ENCODE results near the gene PAX5. TPM values are rescaled to one million over a fixed set of nuclear protein-coding genes. Genes with fewer than 3 reads are reported as not detected.
A peak's percentile ranks its signal among the peaks of the same experiment; 100 is the strongest.

The PAX5 gene
- total RNA-seq, 2 donors from 2014 or later, result 0.52 TPM; not detected in 1

DNA sequence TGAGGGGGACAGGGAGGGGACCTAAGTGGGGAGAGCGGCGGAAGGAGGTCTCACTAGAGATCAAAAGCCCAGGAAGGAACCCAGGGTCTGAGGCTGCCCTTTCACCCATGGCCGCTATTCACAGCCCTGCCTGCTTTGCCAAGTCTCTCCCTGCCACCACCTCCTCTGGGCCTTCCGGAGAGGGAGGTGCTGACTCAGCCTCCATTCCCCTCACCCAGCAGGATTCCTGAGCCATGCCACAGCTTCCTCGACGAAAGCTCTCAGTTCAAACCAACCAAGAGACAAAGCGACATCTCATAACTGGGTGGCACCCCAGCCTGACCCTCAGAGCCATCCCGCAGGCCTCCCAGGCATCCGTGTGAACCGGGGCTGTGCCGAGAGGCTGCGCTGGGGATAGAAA is 36.7 kb downstream of the PAX5 start:
- Histone ChIP-seq H3K4me3 (no peak overlapping the region), H3K27me3 (peaks cover 0 to 6% of the 10 kb centered on the region in 2 donors), H3K4me1 (peaks cover 3% of the 10 kb centered on the region), H3K27ac (no peak overlapping the region), H3K9me3 (no peaks in the 10 kb centered on the region), H3K36me3 (replicated peaks in 1 of 2; ENCODE audit: insufficient read depth in 1 of 2, low read depth in 2 of 2) (no peaks in the 10 kb centered on the region)
- intact Hi-C loops (cut with DNase I), result loop anchor here (10.0 kb wide), 1 partner anchor 123 kb away; no protein-coding TSS in a partner anchor
- WGBS, 2 donors, result 78 to 82% methylated on average over 7 to 12 of the region's 12 CpGs
- TF ChIP-seq CTCF (IDR thresholded peaks at IDR 0.05) (no peak), POLR2A (IDR thresholded peaks at IDR 0.05) (no peak)
- ATAC-seq (no peak), DNase-seq (no peak)

DNA sequence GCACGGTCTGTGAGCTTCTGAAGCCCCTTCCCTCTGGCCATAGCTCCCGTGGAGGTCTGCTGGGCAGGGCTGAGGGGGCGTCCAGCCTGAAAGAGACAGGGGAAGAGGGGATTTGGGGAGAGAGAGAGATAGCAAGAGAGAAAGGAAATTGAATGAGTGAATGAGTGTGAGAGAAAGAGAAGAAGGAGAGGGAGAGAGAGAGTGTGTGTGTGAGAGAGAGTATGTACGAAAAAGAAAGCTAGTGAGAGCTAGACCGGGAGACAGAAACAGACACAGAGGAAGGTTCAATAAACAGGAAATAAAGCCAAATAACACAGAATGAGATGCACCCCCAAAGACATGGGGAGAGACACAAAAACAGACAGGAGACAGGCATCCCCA is 37.4 kb downstream of the PAX5 start:
- no peaks in the 10 kb centered on the region for H3K36me3 ChIP-seq (replicated peaks in 1 of 2; ENCODE audit: insufficient read depth in 1 of 2, low read depth in 2 of 2)
- 58 to 67% methylated on average over 5 of the region's 5 CpGs for WGBS, 2 donors
- DNase-seq (no peak), ATAC-seq (no peak)
- H3K4me1 ChIP-seq, result no peaks in the 10 kb centered on the region
- TF ChIP-seq POLR2A (IDR thresholded peaks at IDR 0.05) (no peak), CTCF (IDR thresholded peaks at IDR 0.05) (no peak)
- H3K27me3 ChIP-seq, result no peaks in the 10 kb centered on the region
- intact Hi-C loops (cut with DNase I), result loop anchor here (10.0 kb wide), 1 partner anchor 122 kb away; no protein-coding TSS in a partner anchor
- H3K4me3 ChIP-seq, result no peak overlapping the region
- no peak overlapping the region for H3K27ac ChIP-seq
- no peaks in the 10 kb centered on the region for H3K9me3 ChIP-seq

DNA sequence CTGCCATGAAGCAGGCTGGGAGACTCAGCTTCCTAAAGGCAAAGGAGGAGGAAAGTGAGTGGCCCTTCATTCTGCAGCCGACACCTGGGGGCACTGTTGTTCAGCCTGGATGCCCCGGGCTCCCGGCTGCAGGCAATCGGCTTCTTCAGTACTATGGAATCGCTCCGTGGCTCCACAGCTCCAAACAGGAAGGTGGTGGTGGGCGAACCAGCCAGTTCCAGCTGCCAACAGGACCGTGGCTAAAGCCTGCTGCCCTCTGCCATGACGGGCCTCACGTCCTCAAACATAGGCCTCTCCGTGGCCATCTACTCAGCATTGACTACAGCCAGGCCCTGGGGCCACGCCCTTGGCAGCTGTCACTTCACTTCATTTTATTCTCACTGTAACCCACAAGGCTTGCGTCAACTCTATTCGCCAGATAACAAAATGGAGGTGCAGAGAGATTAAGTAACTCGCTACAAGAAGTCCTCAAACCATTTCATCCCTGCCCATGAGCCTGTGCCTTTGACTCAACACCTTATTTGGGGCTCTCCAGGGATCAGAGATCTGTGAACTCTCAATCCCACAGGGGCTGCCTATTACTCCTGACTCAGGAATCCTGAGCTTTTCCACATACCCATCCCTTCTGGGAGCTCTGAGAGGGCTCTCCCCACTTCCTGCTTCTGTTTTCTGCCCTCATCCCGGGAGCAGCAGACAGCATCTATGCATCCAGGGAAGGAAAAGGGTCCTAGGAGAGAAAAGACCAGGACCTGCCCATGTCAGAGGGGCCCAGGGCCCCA is 38.0 kb downstream of the PAX5 start:
- Histone ChIP-seq H3K36me3 (replicated peaks in 1 of 2; ENCODE audit: insufficient read depth in 1 of 2, low read depth in 2 of 2) (no peaks in the 10 kb centered on the region), H3K4me1 (no peaks in the 10 kb centered on the region), H3K27me3 (no peaks in the 10 kb centered on the region), H3K4me3 (no peak overlapping the region), H3K27ac (no peak overlapping the region), H3K9me3 (peaks cover 0 to 6% (median 0%) of the 10 kb centered on the region in 3 donors)
- DNase-seq (peak; percentile 73 to 80 (median 78)), ATAC-seq (peak; percentile 89)
- 9 to 20% methylated on average over 14 to 16 of the region's 16 CpGs for WGBS, 2 donors
- peak; percentile 45 to 78 (median 72) for TF ChIP-seq CTCF (IDR thresholded peaks at IDR 0.05)
- no peak for TF ChIP-seq POLR2A (IDR thresholded peaks at IDR 0.05)
- intact Hi-C loops (cut with DNase I), result loop anchor here (10.0 kb wide), 1 partner anchor 121 kb away; no protein-coding TSS in a partner anchor

- Histone ChIP-seq H3K36me3 (replicated peaks in 1 of 2; ENCODE audit: insufficient read depth in 1 of 2, low read depth in 2 of 2) (no peaks in the 10 kb centered on the region), H3K9me3 (peaks cover 0 to 13% (median 0%) of the 10 kb centered on the region in 3 donors), H3K27ac (no peak overlapping the region), H3K4me1 (no peaks in the 10 kb centered on the region), H3K4me3 (no peak overlapping the region), H3K27me3 (no peaks in the 10 kb centered on the region)
- ATAC-seq (no peak), DNase-seq (no peak)
- intact Hi-C loops (cut with DNase I), result loop anchor here (10.0 kb wide), 1 partner anchor 119 kb away; no protein-coding TSS in a partner anchor
- TF ChIP-seq POLR2A (IDR thresholded peaks at IDR 0.05) (no peak), CTCF (IDR thresholded peaks at IDR 0.05) (no peak)
- 68 to 77% methylated on average over 18 of the region's 19 CpGs for whole genome bisulfite sequencing, 2 donors
These were observed 39.9 kb downstream of the PAX5 start for GRCh38 chr9:36993933-36994764.
